HG03025 (cell line): ENCODE measurements around the gene FBXW7.
A peak's percentile ranks its signal among the peaks of the same experiment; 100 is the strongest.

Experiments
- ATAC-seq: cut with Tn5 transposase; IDR thresholded peaks from one replicate; pipeline ENCODE4 v1.9.1; 2021; ENCODE audit warnings: mild to moderate bottlenecking, moderate library complexity; ENCODE audit not compliant: unreplicated experiment, low FRiP score

FBXW7 gene

GRCh38 chr4:152304220-152304619 lies 231.7 kb downstream of the FBXW7 start:
- ATAC-seq, result peak; percentile 62

GRCh38 chr4:152301381-152301780 lies 234.5 kb downstream of the FBXW7 start:
- no peak for ATAC-seq

GRCh38 chr4:152299553-152299952 lies 236.3 kb downstream of the FBXW7 start:
- ATAC-seq, result no peak

GRCh38 chr4:152296386-152296785 lies 239.5 kb downstream of the FBXW7 start:
- ATAC-seq, result no peak

- no peak for ATAC-seq
Observed at GRCh38 chr4:152294765-152295164, 241.1 kb downstream of the FBXW7 start.

GRCh38 chr4:152294331-152294730 lies 241.6 kb downstream of the FBXW7 start:
- no peak for ATAC-seq

GRCh38 chr4:152293527-152293926 lies 242.4 kb downstream of the FBXW7 start:
- ATAC-seq, result no peak

GRCh38 chr4:152290366-152290921 lies 245.4 kb downstream of the FBXW7 start:
- ATAC-seq, result no peak

GRCh38 chr4:152289941-152290340 lies 246.0 kb downstream of the FBXW7 start:
- no peak for ATAC-seq

- no peak for ATAC-seq
Observed at GRCh38 chr4:152289541-152289940, 246.4 kb downstream of the FBXW7 start.

GRCh38 chr4:152283801-152284470 lies 252.0 kb downstream of the FBXW7 start:
- ATAC-seq, result no peak

GRCh38 chr4:152281822-152282221 lies 254.1 kb downstream of the FBXW7 start:
- no peak for ATAC-seq

GRCh38 chr4:152281211-152281610 lies 254.7 kb downstream of the FBXW7 start:
- ATAC-seq, result no peak

- ATAC-seq, result no peak
Observed at GRCh38 chr4:152279234-152279566, 256.7 kb downstream of the FBXW7 start.

- ATAC-seq, result no peak
Observed at GRCh38 chr4:152278505-152279233, 257.2 kb downstream of the FBXW7 start.

- ATAC-seq, result no peak
Observed at GRCh38 chr4:152278172-152278504, 257.8 kb downstream of the FBXW7 start.

- ATAC-seq, result no peak
Observed at GRCh38 chr4:152277333-152277732, 258.6 kb downstream of the FBXW7 start.

- ATAC-seq, result no peak
Observed at GRCh38 chr4:152273343-152273742, 262.5 kb downstream of the FBXW7 start.
